SK-N-SH (cell line): ENCODE data around the gene ID1. TPM values are rescaled to one million over a fixed set of nuclear protein-coding genes. Genes with fewer than 3 reads are reported as not detected.

Experiments
- CTCF ChIA-PET: fragments of 300-600, 350-600 bp; formaldehyde crosslinking; extraction: SDS; loops from one replicate; lab custom pipeline; 2021; lab: Yijun Ruan, JAX
- POLR2A ChIA-PET: fragments of 350-600 bp; sonication (Branson Sonifier 250); formaldehyde crosslinking; extraction: SDS; loops from one replicate; lab custom pipeline; 2020; ENCODE audit warnings: antibody characterized with exemption, inconsistent platforms; lab: Yijun Ruan, JAX
- DNase-seq: peaks from one replicate; pipeline ENCODE4 v3.0.0; 2012
- H2AFZ ChIP-seq: fragments of 200-600 bp; sonication (generic); 2 replicates; pipeline ENCODE4 v1.8.1; 2016; ENCODE audit warnings: antibody characterized with exemption, mild to moderate bottlenecking, low read depth
- H3F3A ChIP-seq: fragments of 200-600 bp; sonication (generic); replicated peaks from 2 replicates; pipeline ENCODE3; 2016; ENCODE audit warnings: antibody characterized with exemption, mild to moderate bottlenecking; ENCODE audit not compliant: insufficient read depth
- H3K27ac ChIP-seq, 2 experiments: fragments of 200-500 bp in 1 of 2; fragments of 200-600 bp in 1 of 2; sonication (Bioruptor generic) in 1 of 2; sonication (generic), shearing (Covaris generic) in 1 of 2; 2 replicates each; pipeline versions ENCODE4 v1.5.1 to v1.6.1; 2014 to 2016; ENCODE audit warnings: low read depth in 2 of 2, inconsistent platforms in 1 of 2, low read length in 1 of 2, mild to moderate bottlenecking in 1 of 2, mixed read lengths in 1 of 2
- H3K27me3 ChIP-seq: fragments of 200-600 bp; sonication (generic), shearing (Covaris generic); 2 replicates; pipeline ENCODE4 v1.6.1; 2016; ENCODE audit warnings: mixed run types; ENCODE audit not compliant: insufficient read depth
- H3K36me3 ChIP-seq, 2 experiments: fragments of 200-500 bp in 1 of 2; fragments of 200-600 bp in 1 of 2; sonication (Bioruptor generic) in 1 of 2; sonication (generic) in 1 of 2; replicated peaks in 1 of 2; 2 replicates each; pipeline versions ENCODE3 to v1.5.1; 2014 to 2016; ENCODE audit warnings: low read length in 1 of 2, mild to moderate bottlenecking in 1 of 2; ENCODE audit not compliant: insufficient read depth in 2 of 2, control insufficient read depth in 1 of 2
- H3K4me1 ChIP-seq, 2 experiments: fragments of 200-500 bp in 1 of 2; fragments of 200-600 bp in 1 of 2; sonication (Bioruptor generic) in 1 of 2; sonication (generic), shearing (Covaris generic) in 1 of 2; 2 replicates each; pipeline versions ENCODE4 v1.5.1 to v1.6.1; 2014 to 2016; ENCODE audit warnings: low read depth in 1 of 2, low read length in 1 of 2, mixed run types in 1 of 2; ENCODE audit not compliant: insufficient read depth in 2 of 2, control insufficient read depth in 1 of 2
- H3K4me2 ChIP-seq: fragments of 200-600 bp; sonication (generic), shearing (Covaris generic); 2 replicates; pipeline ENCODE4 v1.6.1; 2017; ENCODE audit warnings: mixed run types
- H3K4me3 ChIP-seq, 2 experiments: fragments of 200-500 bp in 1 of 2; fragments of 200-600 bp in 1 of 2; sonication (Bioruptor generic) in 1 of 2; sonication (generic), shearing (Covaris generic) in 1 of 2; 2 replicates each; pipeline versions ENCODE4 v1.5.1 to v1.8.1; 2014 to 2016; ENCODE audit warnings: low read depth in 2 of 2, inconsistent platforms in 1 of 2, low read length in 1 of 2, mild to moderate bottlenecking in 1 of 2, mixed read lengths in 1 of 2, moderate library complexity in 1 of 2
- H3K79me2 ChIP-seq: fragments of 200-600 bp; sonication (generic); 2 replicates; pipeline ENCODE4 v1.8.1; 2017; ENCODE audit warnings: mild to moderate bottlenecking; ENCODE audit not compliant: insufficient read depth
- H3K9ac ChIP-seq: fragments of 200-600 bp; sonication (generic); 2 replicates; pipeline ENCODE4 v1.6.1; 2017; ENCODE audit warnings: mixed run types
- H3K9me2 ChIP-seq: fragments of 200-600 bp; sonication (generic); 2 replicates; pipeline ENCODE4 v1.6.1; 2017; ENCODE audit warnings: mixed run types
- H3K9me3 ChIP-seq: fragments of 200-600 bp; sonication (generic); 2 replicates; pipeline ENCODE4 v1.6.1; 2017; ENCODE audit warnings: mixed run types, mild to moderate bottlenecking, moderate library complexity
- H4K20me1 ChIP-seq: fragments of 200-600 bp; sonication (generic); 2 replicates; pipeline ENCODE4 v1.6.1; 2017; ENCODE audit warnings: mild to moderate bottlenecking, mixed run types; ENCODE audit not compliant: insufficient read depth
- CHD2 ChIP-seq: fragments of 150-350 bp; IDR thresholded peaks from 2 replicates; pipeline ENCODE4 v1.6.1; 2018; ENCODE audit warnings: low read length; ENCODE audit not compliant: partially characterized antibody
- CTCF ChIP-seq: fragments of 200-600 bp; sonication (generic); IDR thresholded peaks from 2 replicates; pipeline ENCODE4 v1.6.1; 2017; ENCODE audit warnings: antibody characterized with exemption, mild to moderate bottlenecking, moderate library complexity
- EP300 ChIP-seq, 2 experiments: IDR thresholded peaks; 2 replicates each; pipeline versions ENCODE4 v1.4.0 to v1.6.1; 2012; ENCODE audit warnings: borderline replicate concordance in 1 of 2, low read depth in 1 of 2, low read length in 1 of 2
- FOSL2 ChIP-seq: IDR thresholded peaks from 2 replicates; pipeline ENCODE4 v1.4.0; 2012; ENCODE audit warnings: low read depth, mild to moderate bottlenecking, moderate library complexity, borderline replicate concordance
- FOXJ3 ChIP-seq: sonication (generic); formaldehyde crosslinking; IDR thresholded peaks from 2 replicates; pipeline ENCODE4 v1.5.1; 2020; ENCODE audit warnings: mild to moderate bottlenecking, missing genetic modification reagents
- FOXM1 ChIP-seq: IDR thresholded peaks from 2 replicates; pipeline ENCODE4 v1.4.0; 2012; ENCODE audit warnings: low read depth, mild to moderate bottlenecking
- GABPA ChIP-seq: IDR thresholded peaks from 2 replicates; pipeline ENCODE4 v1.4.0; 2012; ENCODE audit warnings: low read depth, mild to moderate bottlenecking
- IRF3 ChIP-seq: fragments of 150-350 bp; IDR thresholded peaks from 2 replicates; pipeline ENCODE4 v1.6.1; 2016; ENCODE audit warnings: mild to moderate bottlenecking, low read depth, low read length
- MAX ChIP-seq: IDR thresholded peaks from 2 replicates; pipeline ENCODE4 v1.4.0; 2012; ENCODE audit warnings: low read depth
- MXI1 ChIP-seq: IDR thresholded peaks from 2 replicates; pipeline ENCODE4 v1.6.1; 2012; ENCODE audit warnings: mild to moderate bottlenecking, low read depth, low read length, improper control_type of control experiment
- NFIC ChIP-seq: IDR thresholded peaks from 2 replicates; pipeline ENCODE4 v1.4.0; 2012; ENCODE audit warnings: borderline replicate concordance
- NRF1 ChIP-seq: IDR thresholded peaks from 2 replicates; pipeline ENCODE4 v1.6.1; 2012; ENCODE audit warnings: low read depth, mild to moderate bottlenecking, low read length
- PBX3 ChIP-seq: IDR thresholded peaks from 2 replicates; pipeline ENCODE4; 2012
- POLR2AphosphoS5 ChIP-seq: IDR thresholded peaks from 2 replicates; pipeline ENCODE4 v1.6.1; 2012; ENCODE audit warnings: low read depth, low read length
- RAD21 ChIP-seq: IDR thresholded peaks from 2 replicates; pipeline ENCODE4 v1.6.1; 2012; ENCODE audit warnings: mild to moderate bottlenecking, low read length
- RCOR1 ChIP-seq: fragments of 150-350 bp; IDR thresholded peaks from 2 replicates; pipeline ENCODE4 v1.6.1; 2017; ENCODE audit warnings: antibody characterized with exemption, low read length
- REST ChIP-seq: IDR thresholded peaks from 2 replicates; pipeline ENCODE4 v1.6.1; 2012; ENCODE audit warnings: mild to moderate bottlenecking, low read depth, low read length, moderate library complexity
- RFX5 ChIP-seq: IDR thresholded peaks from 2 replicates; pipeline ENCODE4 v1.6.1; 2012; ENCODE audit warnings: mild to moderate bottlenecking, improper control_type of control experiment, low read length
- RXRA ChIP-seq: IDR thresholded peaks from 2 replicates; pipeline ENCODE4 v1.4.0; 2012; ENCODE audit warnings: low read depth, mild to moderate bottlenecking, borderline replicate concordance
- SIN3A ChIP-seq: IDR thresholded peaks from 2 replicates; pipeline ENCODE4 v1.6.1; 2012; ENCODE audit warnings: low read depth, mild to moderate bottlenecking, low read length, moderate library complexity, borderline replicate concordance
- SMC3 ChIP-seq: IDR thresholded peaks from 2 replicates; pipeline ENCODE4 v1.6.1; 2012; ENCODE audit warnings: low read depth, low read length, improper control_type of control experiment
- TAF1 ChIP-seq: IDR thresholded peaks from 2 replicates; pipeline ENCODE4 v1.6.1; 2012; ENCODE audit warnings: low read depth, mild to moderate bottlenecking, low read length, moderate library complexity, borderline replicate concordance
- TCF12 ChIP-seq: IDR thresholded peaks from 2 replicates; pipeline ENCODE4 v1.4.0; 2012
- ZBTB33 ChIP-seq: IDR thresholded peaks from 2 replicates; pipeline ENCODE4 v1.4.0; 2012; ENCODE audit warnings: low read depth, borderline replicate concordance
- WGBS: methylation state at CpG from one replicate; pipeline ENCODE4 v1.1.6; 2017; ENCODE audit warnings: low lambda C conversion rate; 5-methylcytosine and 5-hydroxymethylcytosine counted together
- polyA plus RNA-seq, 3 experiments: library from polyadenylated mRNA; depleted of rRNA; stranded (reverse); fragments of >200 nt; gene quantifications; 2 replicates each; pipeline ENCODE4 v1.2.3, GENCODE V29; 2012

The ID1 gene
- polyA plus RNA-seq, 1 of the 3 experiments (the other 2 are of a cell fraction), result 493 TPM

GRCh38 chr20:31652917-31653396 lies 47.9 kb downstream of the ID1 start:
- Histone ChIP-seq H3K9me2 (no peaks in the 10 kb centered on the region), H3K27me3 (no peaks in the 10 kb centered on the region), H3K9ac (no peak overlapping the region), H3F3A (peaks cover 12% of the 10 kb centered on the region), H3K4me1 (peaks cover 12 to 23% of the 10 kb centered on the region in 2 experiments; a peak in 3 of 4 replicates), H3K36me3 (no peaks in the 10 kb centered on the region), H2AFZ (peak overlapping the region; percentile 32; the same call in 1 of the 2 replicates), H3K79me2 (no peaks in the 10 kb centered on the region), H3K9me3 (no peaks in the 10 kb centered on the region), H4K20me1 (no peaks in the 10 kb centered on the region), H3K4me2 (peak overlapping the region; percentile 37; the same call in 1 of the 2 replicates), H3K27ac (peak overlapping the region; percentile 34 to 86; a peak in 3 of 4 replicates), H3K4me3 (no peak overlapping the region)
- DNase-seq, result peak; percentile 67
- POLR2A ChIA-PET, result interaction anchor here (0.6 to 1.7 kb wide), 8 partner anchors 13 to 90 kb away, joined by 3 to 7 read pairs (median 4); partner anchors contain the start of gene ID1
- WGBS, result 5% methylated on average over 5 of the region's 5 CpGs
- CTCF ChIA-PET, result interaction anchor here (1.4 to 16.4 kb wide), 9 partner anchors 9 to 93 kb away, joined by 4 to 288 read pairs (median 20); partner anchors contain the start of genes BCL2L1 and COX4I2
- TF ChIP-seq ZBTB33, result no peak
- TF ChIP-seq NFIC, result peak; percentile 39; the same call in 1 of the 2 replicates
- peak; percentile 56 for TF ChIP-seq MAX
- no peak for TF ChIP-seq GABPA
- TF ChIP-seq RCOR1, result peak; percentile 82
- no peak for TF ChIP-seq FOXM1
- TF ChIP-seq EP300 (IDR thresholded peaks at IDR 0.05; ENCODE audit: borderline replicate concordance in 1 of 2, low read depth in 1 of 2, low read length in 1 of 2), result peak in 1 of 2 experiments; percentile 95; a peak in 2 of 4 replicates
- no peak for TF ChIP-seq REST
- no peak for TF ChIP-seq NRF1
- TF ChIP-seq MXI1, result peak; percentile 81
- TF ChIP-seq FOSL2, result no peak
- no peak; the same call in 1 of the 2 replicates for TF ChIP-seq RAD21
- TF ChIP-seq FOXJ3 (CRISPR knock-in tag), result peak; percentile 84
- TF ChIP-seq SMC3, result no peak
- TF ChIP-seq TCF12, result peak; percentile 63
- no peak for TF ChIP-seq RXRA
- no peak for TF ChIP-seq TAF1
- peak; percentile 69 for TF ChIP-seq CHD2
- TF ChIP-seq RFX5, result peak; percentile 95
- no peak for TF ChIP-seq CTCF
- no peak for TF ChIP-seq IRF3
- TF ChIP-seq PBX3, result peak; percentile 47
- no peak for TF ChIP-seq POLR2AphosphoS5
- TF ChIP-seq SIN3A, result no peak
